Measurements from ENCODE around the gene DOCK3.
"Not testable (repeated sequence)": the region's sequence is repeated elsewhere in the genome, so short reads cannot be mapped to it uniquely, and the experiment has no call there.

Gene DOCK3

DNA sequence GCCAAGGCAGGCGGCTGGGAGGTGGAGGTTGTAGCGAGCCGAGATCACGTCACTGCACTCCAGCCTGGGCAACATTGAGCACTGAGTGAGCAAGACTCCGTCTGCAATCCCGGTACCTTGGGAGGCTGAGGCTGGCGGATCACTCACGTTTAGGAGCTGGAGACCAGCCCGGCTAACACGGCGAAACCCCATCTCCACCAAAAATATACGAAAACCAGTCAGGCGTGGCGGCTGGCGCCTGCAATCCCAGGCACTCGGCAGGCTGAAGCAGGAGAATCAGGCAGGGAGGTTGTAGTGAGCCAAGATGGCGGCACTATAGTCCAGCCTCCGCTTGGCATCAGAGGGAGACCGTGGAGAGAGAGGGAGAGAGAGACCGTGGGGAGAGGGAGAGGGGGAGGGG lies 129.6 kb downstream of the DOCK3 start:
- DNase-seq (ENCODE audit: low spot score), result not testable (repeated sequence)

DNA sequence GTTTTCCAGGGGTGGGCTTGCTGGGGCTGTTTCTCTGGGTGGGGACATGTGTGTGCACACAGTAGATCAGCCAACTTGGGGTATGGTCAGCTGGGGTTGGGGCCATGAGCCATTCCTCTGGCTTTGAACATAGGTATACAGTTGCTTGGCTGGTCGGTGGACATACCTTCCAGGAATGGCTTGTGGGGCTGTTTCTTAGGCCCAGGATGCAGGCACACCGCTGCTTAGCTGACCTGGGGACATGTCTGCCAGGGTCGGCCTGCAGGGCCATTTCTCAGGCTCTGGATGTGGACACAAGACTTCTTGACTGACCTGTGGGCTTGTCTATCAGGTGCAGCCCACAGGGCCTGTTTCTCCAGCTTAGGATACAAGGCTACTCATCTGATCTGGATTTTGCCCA lies 130.6 kb downstream of the DOCK3 start:
- no peak for DNase-seq (ENCODE audit: low spot score)

DNA sequence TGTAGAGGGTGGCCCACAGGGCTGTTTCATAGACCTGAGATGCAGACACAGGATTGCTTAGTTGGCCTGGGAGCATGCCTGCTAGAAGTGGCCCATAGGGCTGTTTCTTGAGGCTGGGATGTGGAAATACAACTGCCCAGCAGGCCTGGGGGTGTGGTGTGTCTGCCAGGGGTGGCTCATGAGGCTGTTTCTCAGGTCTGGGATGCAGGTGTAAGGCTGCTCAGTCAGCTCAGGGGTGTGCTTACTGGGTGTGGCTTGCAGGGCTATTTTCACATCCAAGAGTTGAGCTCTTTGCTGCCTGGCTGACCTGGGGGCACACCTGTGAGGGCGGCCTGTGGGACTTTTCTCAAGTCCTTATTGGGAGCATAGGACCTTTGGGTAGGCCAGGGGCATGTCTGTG lies 131.3 kb downstream of the DOCK3 start:
- no peak for DNase-seq (ENCODE audit: low spot score)

DNA sequence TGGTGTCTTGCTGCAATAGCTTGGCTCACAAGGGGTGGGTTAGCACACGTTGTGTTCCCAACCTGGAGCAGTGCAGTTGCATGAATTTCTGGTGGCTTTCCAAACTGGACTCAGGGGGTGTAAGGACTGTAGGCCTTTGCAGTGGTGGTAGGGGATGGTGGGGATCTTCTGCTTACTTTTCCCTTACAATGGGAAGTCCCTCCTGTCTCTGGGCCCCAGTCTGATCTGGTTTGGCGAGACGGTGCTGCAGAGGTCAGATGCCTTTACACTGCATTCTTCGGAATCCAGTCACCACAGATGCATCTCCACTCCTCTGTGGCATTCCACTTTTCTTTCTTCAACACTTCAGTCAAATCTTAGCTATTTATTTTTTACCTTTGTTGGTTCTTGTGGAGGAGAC lies 132.1 kb downstream of the DOCK3 start:
- DNase-seq (ENCODE audit: low spot score), result no peak

DNA sequence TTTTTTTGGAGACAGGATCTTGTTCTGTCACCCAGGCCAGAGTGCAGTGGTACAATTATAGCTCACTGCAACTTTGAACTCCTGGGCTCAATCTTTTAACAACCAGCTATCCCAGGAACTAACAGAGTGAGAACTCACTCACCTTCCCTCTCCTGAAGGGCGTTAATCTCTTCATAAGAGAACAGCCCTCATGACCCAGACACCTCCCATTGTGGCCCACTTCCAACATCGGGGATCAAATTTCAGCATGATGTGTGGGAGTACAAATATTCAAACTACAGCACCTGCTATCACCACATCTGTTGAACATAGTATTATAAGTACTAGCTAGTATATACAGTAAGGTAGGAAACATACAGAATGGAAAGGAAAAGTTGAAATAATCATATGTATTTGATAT lies 132.5 kb downstream of the DOCK3 start:
- no peak for DNase-seq (ENCODE audit: low spot score)

DNA sequence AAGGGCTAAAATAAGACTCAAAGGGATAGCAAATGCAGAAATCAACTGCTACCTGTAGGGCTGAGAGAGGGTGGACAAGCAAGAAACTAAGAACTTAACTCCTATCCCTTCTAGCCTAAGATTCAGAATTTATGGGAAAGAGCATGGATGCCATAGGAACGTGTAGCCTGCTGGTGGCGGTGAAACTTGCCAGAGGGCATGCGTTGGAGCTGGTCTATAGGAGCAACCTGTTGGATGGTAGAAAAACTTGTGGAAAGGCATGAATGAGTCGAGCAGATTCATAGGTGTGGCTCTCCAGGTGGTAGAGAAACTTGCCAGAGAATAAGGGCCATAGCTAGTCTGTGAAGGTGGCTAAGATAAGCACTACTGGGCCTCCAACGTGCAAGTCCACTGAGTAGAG lies 137.2 kb downstream of the DOCK3 start:
- DNase-seq (ENCODE audit: low spot score), result no peak

DNA sequence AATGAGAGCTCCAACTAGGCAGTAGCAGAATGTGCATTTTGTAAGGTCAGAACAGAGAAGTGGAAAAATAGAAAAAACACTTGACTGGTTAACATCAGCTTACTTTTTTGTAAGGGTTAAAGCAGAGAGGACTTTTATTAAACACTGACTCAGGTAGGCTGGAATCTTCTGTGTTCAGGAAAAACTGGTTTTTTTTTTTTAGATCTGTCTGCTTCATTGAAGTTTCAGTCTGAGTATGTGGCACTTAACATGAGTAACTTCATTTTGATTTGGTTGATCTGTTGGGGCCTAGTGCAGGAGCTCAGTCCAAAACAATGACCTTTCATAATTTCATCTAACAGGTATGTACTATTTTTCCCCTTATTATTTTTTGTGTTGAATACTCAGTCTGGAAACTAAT lies 141.1 kb downstream of the DOCK3 start:
- DNase-seq (ENCODE audit: low spot score), result peak; percentile 4

DNA sequence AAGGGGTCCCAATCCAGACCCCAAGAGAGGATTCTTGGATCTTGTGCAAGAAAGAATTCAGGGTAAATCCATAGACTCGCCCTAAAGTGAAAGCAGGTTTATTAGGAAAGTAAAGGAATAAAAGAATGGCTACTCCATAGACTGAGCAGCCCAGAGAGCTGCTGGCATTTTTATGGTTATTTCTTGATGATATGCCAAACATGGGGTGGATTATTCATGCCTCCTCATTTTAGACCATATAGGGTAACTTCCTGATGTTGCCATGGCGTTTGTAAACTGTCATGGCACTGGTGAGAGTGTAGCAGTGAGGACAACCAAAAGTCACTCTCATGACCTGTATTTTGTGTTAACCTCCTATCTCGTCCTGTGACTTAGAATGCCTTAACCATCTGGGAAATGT lies 142.2 kb downstream of the DOCK3 start:
- DNase-seq (ENCODE audit: low spot score), result no peak

DNA sequence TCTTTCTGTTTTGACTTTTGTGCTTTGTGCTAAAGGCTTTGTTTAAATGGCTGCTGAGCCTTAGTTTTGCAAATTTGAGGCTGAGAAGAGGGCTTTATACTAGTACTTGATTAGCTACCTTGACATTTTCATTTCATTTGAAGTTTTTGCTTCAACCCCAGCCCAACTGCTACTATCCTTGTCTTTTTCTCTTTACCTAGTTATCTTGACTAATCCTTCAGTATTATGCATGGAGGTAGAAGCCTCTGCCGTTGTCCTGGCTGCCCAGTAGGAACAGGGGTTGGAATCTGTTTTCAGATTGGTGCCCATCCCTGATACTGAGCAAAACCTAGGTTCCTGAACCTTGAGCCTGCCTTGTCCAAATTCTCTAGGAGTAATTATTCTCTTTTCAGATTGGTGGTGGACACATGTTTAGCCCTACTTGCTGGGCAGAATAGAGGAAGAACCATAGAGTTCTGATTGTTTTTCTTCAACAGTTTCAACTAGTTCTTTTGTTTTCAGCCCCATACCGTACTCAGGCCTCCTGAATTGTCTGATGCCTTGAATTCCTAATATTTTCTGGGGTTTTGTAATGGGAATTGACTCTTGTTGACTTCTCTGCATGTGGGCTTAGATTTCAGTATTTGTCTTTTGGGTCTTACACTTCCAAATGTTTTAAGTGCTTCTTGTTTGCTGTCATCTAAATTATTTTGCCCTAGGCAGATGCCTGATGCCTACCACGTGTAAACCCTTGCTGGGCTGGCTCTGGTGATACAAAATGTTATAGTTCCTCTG lies 143.2 kb downstream of the DOCK3 start:
- DNase-seq (ENCODE audit: low spot score), result no peak

DNA sequence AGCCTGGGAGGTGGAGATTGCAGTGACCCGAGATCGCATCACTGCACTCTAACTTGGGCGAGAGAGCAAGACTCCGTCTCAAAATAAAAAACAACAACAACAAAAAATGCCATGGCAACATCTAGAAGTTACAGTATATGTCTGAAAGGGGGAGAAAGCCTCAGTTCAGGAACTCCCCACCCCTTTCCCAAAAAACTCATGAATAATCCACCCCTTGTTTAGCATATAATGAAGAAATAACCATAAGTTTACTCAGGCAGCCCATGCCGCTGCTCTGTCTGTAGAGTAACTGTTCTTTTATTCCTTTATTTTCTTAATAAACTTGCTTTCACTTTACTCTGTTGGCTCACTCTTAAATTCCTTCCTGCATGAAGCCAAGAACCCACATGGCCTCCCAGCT lies 145.2 kb downstream of the DOCK3 start:
- no peak for DNase-seq (ENCODE audit: low spot score)

DNA sequence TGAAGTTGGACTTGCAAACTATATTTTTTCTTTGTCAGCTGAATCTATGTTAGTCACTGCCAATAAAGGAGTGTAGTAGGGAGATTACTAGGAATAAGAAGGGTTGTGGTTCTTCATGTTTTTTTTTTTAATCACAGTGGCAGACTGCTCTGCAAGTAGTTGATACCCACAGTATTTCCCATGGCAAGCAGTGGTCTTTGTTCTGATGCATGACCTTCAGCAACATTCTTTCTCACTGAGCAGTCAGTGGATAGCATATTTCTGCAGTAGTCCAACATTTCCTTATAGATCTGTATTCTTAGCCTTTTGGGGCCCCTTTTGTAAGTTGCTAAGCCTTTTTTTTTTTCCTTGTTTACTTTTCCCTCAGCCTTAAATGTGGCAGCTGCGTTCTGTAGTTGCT lies 151.1 kb downstream of the DOCK3 start:
- DNase-seq (ENCODE audit: low spot score), result no peak

DNA sequence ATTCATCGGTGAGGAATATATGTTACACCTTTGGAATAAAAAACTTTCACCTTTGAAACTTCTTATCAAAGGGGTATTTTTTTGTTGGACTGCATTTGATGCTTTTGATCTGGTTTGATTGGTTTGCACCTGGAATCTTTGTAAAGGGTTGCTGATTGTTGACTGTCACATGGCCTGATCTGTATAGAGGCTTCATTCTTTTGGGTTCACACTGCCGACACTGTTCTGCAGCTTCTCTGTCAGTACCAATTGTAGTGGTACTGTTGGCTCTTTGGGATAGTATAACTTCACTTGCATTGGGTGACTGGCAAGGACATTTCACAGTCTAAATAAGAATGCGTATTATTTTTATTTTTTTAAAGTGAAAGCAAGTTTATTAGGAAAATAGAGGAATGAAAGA lies 155.7 kb downstream of the DOCK3 start:
- no peak for DNase-seq (ENCODE audit: low spot score)

DNA sequence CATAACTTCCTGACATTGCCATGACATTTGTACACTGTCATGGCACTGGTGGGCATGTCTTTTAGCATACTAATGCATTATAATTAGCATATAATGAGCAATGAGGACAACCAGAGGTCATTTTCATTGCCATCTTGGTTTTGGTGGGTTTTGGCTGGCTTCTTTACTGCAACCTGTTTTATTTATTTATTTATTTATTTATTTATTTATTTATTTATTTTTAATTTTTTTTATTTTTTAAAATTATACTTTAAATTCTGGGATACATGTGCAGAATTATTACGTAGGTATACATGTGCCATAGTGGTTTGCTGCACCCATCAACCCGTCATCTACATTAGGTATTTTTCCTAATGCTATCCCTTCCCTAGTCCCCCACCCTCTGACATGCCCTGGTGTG lies 156.3 kb downstream of the DOCK3 start:
- DNase-seq (ENCODE audit: low spot score), result not testable (repeated sequence)

DNA sequence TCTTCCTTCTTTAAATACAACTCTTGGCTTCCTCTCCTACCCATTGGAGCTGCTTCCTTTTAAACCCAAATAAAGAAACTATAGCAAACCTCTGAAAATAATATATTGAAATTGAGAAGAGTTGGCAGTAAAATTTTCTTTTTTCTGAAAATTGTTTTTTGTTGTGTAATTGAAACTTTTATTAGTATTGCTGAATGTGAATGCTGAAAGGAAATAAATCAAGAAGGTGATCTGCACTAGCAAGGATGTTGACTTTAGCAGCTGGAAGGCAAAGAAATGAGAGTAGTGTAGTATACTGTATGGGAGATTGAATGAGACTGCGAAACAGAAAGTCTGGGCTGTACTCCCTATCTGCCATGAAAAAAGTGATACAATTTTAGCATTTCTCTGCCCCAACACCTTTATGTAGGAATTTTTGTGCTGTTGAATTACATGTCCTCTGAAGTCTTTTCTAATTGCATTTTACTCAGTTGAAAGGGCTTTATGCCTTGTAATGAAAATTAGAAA lies 166.3 kb downstream of the DOCK3 start:
- DNase-seq (ENCODE audit: low spot score), result no peak

DNA sequence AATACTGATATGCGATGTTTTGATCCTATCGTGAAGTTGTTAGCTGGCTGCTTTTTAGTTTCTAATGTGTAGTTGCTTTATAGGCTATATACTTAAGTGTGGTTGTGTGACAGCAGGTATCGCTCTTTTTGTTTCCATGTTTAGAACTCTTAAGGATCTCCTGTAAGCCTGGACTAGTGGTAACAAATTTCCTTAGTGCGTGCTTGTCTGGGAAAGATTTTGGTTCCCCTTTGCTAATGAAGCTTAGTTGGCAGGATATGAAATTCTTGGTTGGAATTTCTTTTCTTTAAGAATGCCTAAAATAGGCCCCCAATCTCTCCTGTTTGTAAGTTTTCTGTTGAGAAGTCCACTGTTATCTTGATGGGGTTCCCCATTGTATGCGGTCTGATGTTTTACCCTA lies 173.6 kb downstream of the DOCK3 start:
- no peak for DNase-seq (ENCODE audit: low spot score)

DNA sequence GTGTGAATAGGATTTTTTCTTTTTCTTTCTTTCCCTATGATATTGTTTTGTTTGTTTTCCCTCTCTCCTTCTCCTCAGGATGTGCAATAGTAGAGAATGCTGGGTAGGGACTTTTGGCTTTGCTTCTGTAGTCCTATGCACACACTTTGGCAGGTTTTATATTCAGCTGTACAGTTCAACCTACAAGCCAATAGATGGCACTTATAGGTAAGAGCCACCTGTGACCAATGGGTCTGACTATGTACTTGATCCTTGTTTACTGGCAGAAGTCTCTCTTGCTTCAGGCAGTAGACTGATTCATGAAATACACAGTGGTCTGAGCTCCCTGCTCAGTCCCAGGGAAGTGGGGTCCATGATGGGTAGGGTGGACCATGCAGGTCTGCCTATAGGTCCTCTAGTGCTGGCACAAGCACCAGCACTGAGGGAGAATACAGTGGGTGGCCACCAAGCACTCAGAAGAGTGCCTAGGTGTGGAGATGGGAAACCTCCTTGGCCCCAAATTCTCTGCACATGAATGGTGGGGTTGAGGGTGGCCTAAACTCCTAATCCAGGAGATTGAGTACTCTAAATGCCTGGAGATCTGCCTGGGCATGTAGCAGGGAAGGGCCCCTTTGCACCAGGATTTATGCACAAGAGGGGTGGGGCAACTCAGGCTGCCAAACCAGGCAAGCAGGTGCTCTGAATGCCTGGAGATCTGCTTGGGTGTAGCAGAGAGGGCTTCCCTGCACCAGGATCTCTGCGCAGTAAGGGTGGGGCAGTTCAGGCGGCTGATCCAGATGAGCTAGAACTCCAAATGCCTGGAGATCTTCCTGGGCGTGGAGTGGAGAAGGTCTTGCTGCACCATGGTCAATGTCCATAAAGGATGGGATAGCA lies 176.1 kb downstream of the DOCK3 start:
- DNase-seq (ENCODE audit: low spot score), result no peak

DNA sequence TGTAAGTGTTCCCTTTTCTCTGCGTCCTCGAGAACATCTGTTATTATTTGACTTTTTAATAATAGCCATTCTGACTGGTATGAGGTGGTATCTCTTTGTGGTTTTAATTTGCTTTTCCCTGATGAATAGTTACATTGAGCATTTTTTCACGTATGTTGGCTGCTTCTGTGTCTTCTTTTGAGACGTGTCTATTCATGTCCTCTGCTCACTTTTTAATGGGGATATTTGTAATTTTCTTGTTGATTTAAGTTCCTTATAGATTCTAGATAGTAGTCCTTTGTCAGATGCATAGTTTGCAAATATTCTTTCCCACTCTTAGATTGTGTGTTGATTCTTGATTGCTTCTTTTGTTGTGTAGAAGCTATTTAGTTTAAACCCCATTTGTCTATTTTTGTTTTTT lies 179.2 kb downstream of the DOCK3 start:
- DNase-seq (ENCODE audit: low spot score), result no peak

DNA sequence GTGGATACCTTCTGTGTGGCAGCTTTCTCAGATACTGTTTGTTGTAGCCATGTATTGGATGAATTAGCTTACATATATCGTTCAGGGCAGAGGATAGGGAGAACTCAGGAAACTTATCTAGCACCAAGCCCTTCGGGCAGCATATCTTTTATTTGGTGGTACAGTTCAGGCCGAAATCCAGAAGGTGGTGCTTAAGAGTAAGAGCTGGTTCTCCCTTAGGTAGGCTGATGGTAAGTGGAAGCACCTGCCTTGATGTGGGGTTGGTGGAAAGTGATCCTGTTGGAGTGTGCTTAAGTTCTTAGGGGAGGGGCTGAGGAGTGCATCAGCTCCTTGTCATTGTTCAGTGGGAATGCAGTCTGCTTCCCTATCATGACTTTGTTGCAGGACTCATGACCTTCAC lies 187.5 kb downstream of the DOCK3 start:
- no peak for DNase-seq (ENCODE audit: low spot score)

DNA sequence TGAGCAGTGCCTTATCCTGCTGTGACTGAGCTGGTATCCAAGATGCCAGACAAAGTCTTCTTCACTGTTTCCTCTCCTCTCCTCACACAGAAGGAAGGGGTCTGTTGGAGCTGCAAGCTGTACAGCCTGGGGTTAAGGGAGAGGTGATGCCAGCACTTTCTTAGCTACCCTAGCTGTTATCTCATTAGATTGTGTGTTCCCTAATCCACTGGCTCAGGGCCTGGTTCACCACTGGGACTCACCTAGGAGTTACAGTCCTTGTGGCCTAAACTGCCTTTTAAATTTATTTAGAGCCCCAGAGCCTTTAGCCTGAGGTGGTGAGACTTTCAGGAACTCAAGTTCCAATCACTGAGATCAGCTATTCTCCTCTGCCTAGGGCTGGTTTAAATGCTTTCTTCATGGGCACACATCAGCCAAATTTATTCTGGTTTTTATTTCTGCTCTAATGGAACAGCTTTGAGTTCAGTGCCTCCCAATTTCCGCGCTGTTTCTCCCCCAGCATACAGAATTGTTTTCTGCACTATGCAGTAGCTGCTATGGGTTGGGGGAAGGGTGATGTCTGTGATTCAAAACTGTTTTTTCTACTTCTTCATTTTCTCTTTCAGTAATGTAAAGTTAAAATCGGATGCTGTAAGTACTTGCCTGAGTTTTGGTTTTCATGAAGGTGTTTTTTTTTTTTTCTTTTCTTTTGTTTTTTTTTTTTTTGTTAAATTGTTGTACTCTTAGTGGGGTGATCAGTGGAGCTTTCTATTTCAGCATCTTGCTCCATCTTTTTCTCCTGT lies 198.8 kb downstream of the DOCK3 start:
- no peak for DNase-seq (ENCODE audit: low spot score)

DNA sequence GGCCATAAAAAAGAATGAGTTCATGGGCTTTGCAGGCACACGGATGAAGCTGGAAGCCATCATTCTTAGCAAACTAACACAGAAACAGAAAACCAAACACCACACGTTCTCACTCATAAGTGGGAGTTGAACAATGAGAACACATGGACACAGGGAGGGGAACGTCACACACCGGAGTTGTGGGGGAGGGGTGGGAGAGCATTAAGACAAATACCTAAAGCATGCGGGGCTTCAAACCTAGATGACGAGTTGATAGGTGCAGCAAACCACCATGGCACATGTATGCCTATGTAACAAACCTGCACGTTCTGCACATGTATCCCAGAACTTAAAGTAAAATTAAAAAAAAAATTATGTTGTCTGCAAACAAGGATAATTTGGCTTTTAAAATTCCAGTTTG lies 200.1 kb downstream of the DOCK3 start:
- DNase-seq (ENCODE audit: low spot score), result not testable (repeated sequence)

DNA sequence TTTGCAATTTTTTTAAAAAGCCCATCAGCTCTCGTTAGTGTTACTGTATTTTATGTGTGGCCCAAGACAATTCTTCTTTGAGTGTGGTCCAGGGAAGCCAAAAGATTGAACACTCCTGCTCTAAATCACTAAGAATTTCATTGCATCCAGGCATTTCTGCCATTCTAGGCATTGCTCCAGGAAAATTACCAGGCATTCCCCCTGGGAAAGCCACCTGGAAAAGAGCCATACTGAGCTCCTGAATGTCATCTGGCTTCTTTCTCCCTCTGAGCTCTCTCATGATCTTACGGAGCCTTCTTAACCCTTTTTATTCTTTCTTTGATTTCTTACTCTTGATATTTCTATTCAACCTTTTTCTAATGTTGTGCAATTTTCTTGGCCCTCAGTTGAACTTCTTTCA lies 202.2 kb downstream of the DOCK3 start:
- DNase-seq (ENCODE audit: low spot score), result no peak

DNA sequence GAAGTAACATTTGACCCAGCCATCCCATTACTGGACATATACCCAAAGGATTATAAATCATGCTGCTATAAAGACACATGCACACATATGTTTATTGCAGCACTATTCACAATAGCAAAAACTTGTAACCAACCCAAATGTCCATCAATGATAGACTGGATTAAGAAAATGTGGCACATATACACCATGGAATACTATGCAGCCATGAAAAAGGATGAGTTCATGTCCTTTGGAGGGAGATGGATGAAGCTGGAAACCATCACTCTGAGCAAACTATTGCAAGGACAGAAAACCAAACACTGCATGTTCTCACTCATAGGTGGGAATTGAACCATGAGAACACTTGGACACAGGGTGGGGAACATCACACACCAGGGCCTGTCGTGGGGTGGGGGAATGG lies 208.0 kb downstream of the DOCK3 start:
- DNase-seq (ENCODE audit: low spot score), result not testable (repeated sequence)

DNA sequence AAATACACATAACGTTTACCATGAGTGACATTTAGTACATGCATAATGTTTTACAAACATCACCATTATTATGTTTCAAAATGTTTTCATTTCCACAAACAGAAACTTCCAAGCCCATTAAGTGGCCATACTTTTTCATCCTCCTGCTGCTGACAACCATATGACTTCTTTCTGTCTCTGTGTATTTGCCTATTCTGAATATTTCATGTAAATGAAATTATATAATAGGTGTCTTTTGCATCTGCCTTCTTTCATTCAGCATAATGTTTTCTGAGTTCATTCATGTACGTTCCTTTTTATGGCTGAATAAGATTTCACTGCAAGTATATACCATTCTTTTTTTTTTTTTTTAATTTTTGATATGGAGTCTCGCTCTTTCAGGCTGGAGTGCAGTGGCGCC lies 209.0 kb downstream of the DOCK3 start:
- DNase-seq (ENCODE audit: low spot score), result no peak
